Progenitor cell of endocrine pancreas (in vitro differentiated cells): ENCODE measurements around the gene B4GALT5. TPM values are rescaled to one million over a fixed set of nuclear protein-coding genes. Genes with fewer than 3 reads are reported as not detected.

Experiments used
- DNase-seq: peaks from one replicate; pipeline ENCODE4 v3.0.0; 2021; ENCODE audit warnings: low spot score; ENCODE audit not compliant: unreplicated experiment
- H3K27ac Mint-ChIP-seq: 2 replicates; pipeline ENCODE4 v1.8.0; 2021; ENCODE audit warnings: mild to moderate bottlenecking, moderate library complexity, mixed read lengths
- H3K27me3 Mint-ChIP-seq: 2 replicates; pipeline ENCODE4 v1.8.0; 2021; ENCODE audit warnings: mixed read lengths
- H3K36me3 Mint-ChIP-seq: 2 replicates; pipeline ENCODE4 v1.8.0; 2022; ENCODE audit warnings: mixed read lengths; ENCODE audit not compliant: insufficient read depth
- H3K4me1 Mint-ChIP-seq: 2 replicates; pipeline ENCODE4 v1.8.0; 2021; ENCODE audit warnings: low read depth, mixed read lengths
- H3K4me3 Mint-ChIP-seq: 2 replicates; pipeline ENCODE4 v1.8.0; 2021; ENCODE audit warnings: low read depth, mild to moderate bottlenecking, moderate library complexity, mixed read lengths
- H3K9me3 Mint-ChIP-seq: 2 replicates; pipeline ENCODE4 v1.8.0; 2021; ENCODE audit warnings: low read depth, mixed read lengths
- CTCF ChIP-seq: fragments of 200-600 bp; sonication (generic); IDR thresholded peaks from one replicate; pipeline ENCODE4 v1.5.0; 2021; ENCODE audit warnings: antibody characterized with exemption, mild to moderate bottlenecking; ENCODE audit not compliant: unreplicated experiment
- total RNA-seq: library from RNA; stranded (reverse); gene quantifications from 2 replicates; pipeline ENCODE4 v1.2.1, GENCODE V29; 2021

B4GALT5 gene
- total RNA-seq, 1 donor from 2014 or later = 58.6 TPM

GRCh38 chr20:49687595-49688567 lies 25.8 kb downstream of the B4GALT5 start:
- H3K36me3 Mint-ChIP-seq = peaks cover 3% of the 10 kb centered on the region
- H3K4me3 Mint-ChIP-seq = no peak overlapping the region
- no peak for DNase-seq
- H3K27ac Mint-ChIP-seq = peak overlapping the region; percentile 80
- no peaks in the 10 kb centered on the region for H3K9me3 Mint-ChIP-seq
- peaks cover 30% of the 10 kb centered on the region for H3K4me1 Mint-ChIP-seq
- TF ChIP-seq CTCF = no peak
- no peaks in the 10 kb centered on the region for H3K27me3 Mint-ChIP-seq

GRCh38 chr20:49685809-49686208 lies 27.9 kb downstream of the B4GALT5 start:
- DNase-seq = no peak
- H3K9me3 Mint-ChIP-seq = no peaks in the 10 kb centered on the region
- H3K4me1 Mint-ChIP-seq = peaks cover 30% of the 10 kb centered on the region
- no peak overlapping the region for H3K4me3 Mint-ChIP-seq
- no peak overlapping the region for H3K27ac Mint-ChIP-seq
- H3K36me3 Mint-ChIP-seq = peaks cover 3% of the 10 kb centered on the region
- no peaks in the 10 kb centered on the region for H3K27me3 Mint-ChIP-seq
- TF ChIP-seq CTCF = no peak

GRCh38 chr20:49685161-49685601 lies 28.5 kb downstream of the B4GALT5 start:
- Mint-ChIP-seq H3K36me3 (peaks cover 3% of the 10 kb centered on the region), H3K4me1 (peaks cover 26% of the 10 kb centered on the region), H3K4me3 (no peak overlapping the region), H3K27me3 (no peaks in the 10 kb centered on the region), H3K9me3 (no peaks in the 10 kb centered on the region), H3K27ac (no peak overlapping the region)
- no peak for TF ChIP-seq CTCF
- DNase-seq = no peak

- Mint-ChIP-seq H3K36me3 (peaks cover 3% of the 10 kb centered on the region), H3K4me3 (no peak overlapping the region), H3K9me3 (no peaks in the 10 kb centered on the region), H3K27me3 (no peaks in the 10 kb centered on the region), H3K4me1 (peaks cover 29% of the 10 kb centered on the region), H3K27ac (no peak overlapping the region)
- TF ChIP-seq CTCF = no peak
- DNase-seq = no peak
These were observed 29.2 kb downstream of the B4GALT5 start for GRCh38 chr20:49684335-49684997.

- Mint-ChIP-seq H3K36me3 (peaks cover 3% of the 10 kb centered on the region), H3K27ac (no peak overlapping the region), H3K4me1 (peaks cover 36% of the 10 kb centered on the region), H3K9me3 (no peaks in the 10 kb centered on the region), H3K27me3 (no peaks in the 10 kb centered on the region), H3K4me3 (no peak overlapping the region)
- no peak for TF ChIP-seq CTCF
- no peak for DNase-seq
These were observed 30.9 kb downstream of the B4GALT5 start for GRCh38 chr20:49682798-49683197.
